Raji (cell line): ENCODE results near the gene CORO2B.

Experiments used
- POLR2A ChIP-seq: IDR thresholded peaks from 2 replicates; pipeline ENCODE4 v1.6.1; 2011; ENCODE audit warnings: low read depth, low read length, control low read depth; ENCODE audit not compliant: insufficient read depth

Gene CORO2B

DNA sequence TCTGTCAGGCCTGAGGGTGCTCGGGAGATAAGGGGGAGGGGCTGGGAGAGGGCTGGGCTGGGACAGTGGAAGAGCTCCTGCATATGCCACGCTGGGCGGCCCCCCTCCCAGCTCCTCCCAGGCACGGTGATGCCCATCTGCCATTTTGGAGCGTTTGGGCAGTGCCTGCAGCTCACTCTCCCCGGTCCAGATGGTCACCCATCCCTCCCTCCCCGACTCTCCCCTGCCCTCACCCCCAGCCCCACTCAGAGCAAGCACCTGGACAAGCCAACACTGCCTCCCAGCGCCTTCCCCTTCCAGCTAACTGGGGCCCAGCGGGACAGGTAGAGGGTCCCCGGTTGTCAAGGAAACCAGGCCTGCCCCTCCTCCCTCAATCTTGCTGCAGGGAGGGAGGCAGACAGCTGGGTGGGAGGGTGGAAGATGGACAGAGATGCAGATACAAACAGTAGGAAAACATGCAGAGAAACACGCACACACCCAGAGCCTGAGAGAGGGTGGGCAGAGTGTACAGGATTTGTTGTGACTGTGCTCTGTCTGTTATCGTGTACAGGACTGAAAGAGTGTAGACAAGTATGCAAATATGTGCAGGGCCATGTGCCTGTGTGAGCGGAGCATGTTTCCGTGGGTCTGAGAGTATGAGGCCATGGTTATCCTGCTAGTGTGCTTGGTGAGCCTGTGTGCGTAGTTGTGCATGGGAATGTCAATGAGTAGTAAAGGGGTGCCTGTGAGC, 17.5 kb upstream of the CORO2B start:
- TF ChIP-seq POLR2A = no peak

DNA sequence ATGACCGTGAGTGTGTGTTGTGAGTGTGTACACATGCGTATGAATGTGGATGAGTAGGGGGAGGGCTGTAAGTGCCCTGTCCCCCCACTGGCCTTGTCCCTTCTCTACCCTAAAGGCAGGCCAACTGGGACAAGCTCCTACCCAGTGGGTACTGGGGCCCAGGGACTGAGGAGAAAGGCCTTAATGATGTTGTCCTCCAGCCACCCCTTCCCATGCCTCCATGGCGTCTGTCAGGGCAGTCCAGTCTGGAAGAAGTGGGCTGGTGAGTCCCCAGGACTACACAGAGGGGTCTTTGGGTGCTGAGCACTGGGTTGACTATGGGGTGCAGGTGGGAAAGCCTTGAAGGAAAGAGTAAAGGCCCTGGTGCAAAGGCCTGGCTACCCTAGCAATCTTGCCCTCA, 16.9 kb upstream of the CORO2B start:
- no peak for TF ChIP-seq POLR2A

DNA sequence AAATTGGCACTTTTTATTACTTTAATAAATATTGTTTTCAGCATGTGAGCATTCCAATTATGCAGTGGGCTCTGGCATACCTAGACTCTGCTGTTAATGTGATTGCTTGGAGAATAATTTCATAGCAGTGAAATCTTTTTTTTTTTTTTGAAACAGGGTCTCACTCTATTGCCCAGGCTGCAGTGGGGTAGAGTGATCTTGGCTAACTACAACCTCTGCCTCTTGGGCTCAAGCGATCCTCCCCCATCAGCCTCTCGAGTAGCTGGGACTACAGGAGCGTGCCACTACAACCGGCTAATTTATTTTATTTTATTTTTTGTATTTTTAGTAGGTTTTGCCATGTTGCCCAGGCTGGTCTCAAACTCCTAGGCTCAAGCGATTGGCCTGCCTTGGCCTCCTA, 14.6 kb upstream of the CORO2B start:
- TF ChIP-seq POLR2A = no peak

DNA sequence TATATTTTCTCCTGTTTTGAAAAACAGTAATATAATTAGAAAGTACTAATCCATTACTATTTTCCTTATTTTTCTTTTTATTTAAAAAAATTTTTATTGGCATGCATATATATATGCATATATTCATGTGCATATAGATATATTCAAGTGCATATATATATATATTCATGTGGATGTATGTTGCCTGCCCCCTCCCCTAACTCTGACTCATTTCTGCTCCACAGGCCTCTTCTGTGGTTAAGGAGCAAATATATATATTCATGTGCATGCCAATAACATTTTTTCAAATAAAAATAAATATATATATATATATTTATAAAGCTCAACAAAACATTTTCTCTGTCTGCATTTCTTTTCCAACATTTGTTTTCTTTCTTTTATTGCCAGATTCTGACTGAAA, 13.6 kb upstream of the CORO2B start:
- no peak for TF ChIP-seq POLR2A

DNA sequence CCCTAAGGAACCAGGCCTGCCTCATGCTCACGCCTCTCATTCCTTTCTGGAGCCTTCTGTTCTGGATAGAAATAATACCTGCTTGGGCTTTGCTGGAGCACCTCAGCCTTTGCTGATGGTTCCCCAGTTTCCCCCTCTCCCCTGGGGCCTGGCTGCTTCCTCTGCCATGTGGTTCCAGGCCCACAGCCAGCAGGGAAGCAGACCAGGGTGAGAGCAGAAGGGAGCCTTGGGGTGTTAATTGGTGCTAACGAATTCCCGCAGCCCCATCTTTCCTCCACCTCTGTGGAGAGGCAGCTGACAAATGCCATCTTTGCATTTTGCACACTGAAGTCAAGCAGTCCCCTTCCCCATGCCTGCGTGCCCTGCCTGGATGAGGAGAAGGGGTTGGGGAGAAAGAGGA, 13.1 kb upstream of the CORO2B start:
- TF ChIP-seq POLR2A = no peak

DNA sequence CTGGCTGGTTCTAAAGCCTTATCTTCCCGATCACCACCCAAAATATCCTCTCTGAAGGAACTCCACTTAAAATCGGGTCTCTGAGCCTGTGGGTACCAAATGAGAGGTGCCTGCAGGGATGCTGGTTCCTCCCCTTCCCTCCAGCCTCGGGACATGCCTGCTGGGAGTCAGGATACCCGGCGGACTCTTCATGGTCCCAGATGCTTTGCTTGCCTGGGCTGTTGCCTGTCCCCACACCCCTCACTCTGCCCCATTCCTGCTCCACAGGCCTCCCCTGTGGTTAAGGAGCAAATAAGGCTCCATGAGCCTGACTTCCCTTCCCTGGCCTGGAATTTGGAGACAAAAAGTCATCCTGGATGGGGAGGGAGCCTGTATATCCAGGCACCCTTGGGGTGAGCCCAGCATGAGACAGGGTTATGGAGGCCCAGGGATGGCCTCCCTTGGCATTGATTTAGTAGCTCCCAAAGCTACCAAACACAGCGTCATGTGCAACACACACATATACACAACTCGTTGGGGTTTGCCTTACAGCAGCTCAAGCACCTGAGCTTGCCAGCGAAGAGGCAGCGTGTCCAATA, 12.3 kb upstream of the CORO2B start:
- TF ChIP-seq POLR2A = no peak

DNA sequence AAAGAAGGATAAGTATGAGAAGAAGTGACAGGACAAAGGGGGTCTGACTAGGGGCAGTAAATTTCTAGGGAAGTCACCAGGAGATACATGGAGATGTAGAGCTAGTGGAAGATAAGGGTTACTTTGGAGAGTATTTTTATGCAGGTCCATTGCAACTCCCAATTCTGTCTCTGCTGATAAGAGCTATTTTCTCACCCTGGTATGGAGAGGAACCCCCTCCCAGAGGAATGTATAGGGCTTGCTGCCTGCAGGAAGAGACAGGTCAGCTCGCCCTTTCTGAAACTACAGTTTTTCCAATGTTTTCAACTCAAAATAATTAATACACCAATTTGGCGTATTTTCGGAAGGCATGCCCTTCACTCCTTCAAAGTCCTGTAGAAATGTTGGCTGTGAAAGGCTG, 11.4 kb upstream of the CORO2B start:
- TF ChIP-seq POLR2A = no peak

DNA sequence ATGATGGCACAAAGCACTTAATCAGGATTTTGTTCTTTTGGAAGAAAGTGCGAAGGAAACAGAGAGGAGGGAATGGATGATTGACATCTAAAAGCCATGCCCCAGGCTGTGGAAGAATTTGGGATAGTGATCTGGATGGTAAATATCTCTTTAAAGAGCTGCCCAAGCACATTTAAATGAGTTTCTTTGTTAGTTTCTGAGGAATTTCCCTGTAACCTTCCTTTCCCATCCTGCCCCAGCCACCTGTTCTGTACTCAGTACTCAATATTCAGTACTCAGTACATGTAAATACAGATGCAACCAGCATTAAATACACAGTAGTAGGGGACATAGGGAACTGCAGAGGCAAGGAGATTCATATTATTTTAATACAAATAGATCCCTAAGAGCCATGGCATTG, 7.8 kb upstream of the CORO2B start:
- TF ChIP-seq POLR2A = no peak

DNA sequence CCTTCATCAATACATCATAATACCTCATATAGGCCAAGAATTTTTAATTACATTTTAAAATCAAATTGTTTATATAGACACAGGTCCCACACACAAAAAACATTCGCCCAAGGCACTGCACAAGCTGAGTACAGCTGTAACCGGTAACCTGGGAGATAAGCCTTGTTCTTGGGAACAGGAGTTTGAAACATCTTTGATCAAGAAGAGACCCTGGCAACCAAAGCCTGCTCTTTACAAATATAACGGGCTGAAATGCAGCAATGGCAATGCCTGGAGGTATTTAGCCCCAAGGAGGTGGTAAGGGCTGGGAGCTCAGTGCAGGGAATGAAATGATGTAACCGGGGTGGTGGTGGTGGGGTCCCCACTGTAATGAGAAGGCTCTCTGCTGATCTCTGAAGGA, 7.2 kb upstream of the CORO2B start:
- no peak for TF ChIP-seq POLR2A

DNA sequence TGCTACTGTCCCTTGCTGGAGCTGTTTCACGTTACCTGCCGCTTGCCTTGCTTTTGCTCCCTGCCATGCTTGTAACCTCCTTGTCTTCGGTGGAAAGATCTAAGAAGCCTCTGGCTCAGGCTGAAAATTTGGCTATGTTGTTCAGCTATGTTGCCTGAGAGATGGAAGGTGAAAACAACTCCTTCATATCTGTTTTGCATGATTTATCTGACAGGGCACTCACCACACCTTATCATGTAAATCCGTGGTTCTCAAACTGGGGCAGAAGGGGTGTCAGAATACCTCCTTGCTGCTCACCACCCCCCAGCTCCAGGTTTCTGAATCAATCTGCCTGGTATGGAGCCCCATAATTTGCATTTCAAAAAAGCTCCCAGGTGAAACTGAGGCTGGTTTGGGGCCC, 6.5 kb upstream of the CORO2B start:
- TF ChIP-seq POLR2A = peak; percentile 28; the same call in 1 of the 2 replicates

DNA sequence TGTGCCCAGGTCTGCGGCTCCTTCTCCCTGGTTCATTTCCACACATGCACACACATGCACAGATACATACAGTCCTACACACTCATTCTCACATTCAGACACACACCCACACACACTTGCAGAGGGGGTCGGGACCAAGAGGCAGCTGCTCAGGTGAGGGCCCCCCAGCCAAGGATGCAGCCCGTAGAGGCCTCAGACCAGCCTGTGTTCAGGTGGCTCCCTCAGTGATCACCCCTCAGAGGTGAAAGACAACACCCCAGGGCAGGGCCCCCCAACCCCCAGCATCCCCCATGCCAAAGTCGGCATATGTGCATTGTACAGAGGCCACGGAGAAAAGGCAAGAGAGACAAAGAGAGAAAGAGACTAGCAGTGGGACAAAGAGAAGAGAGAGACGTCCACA, 5.9 kb upstream of the CORO2B start:
- no peak for TF ChIP-seq POLR2A

DNA sequence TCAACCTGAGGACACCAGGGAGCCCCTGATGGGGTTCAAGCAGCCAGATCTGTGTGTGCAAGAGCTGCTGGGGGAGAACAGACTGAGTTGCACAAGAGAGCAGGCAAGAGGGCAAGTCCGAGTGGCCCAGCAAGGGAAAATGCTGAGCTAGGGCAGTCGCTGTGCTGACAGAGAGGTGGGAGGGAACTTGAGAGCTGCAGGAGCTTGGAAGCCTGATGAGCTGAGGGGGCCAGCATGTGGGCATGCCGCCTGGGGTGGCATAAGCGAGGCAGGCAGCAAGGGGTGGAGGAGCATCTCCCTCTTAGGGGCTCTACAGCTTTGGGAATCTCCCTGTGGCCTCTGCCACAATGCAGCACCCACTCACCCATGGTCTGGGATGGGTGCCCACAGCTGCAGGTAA, 4.7 kb upstream of the CORO2B start:
- TF ChIP-seq POLR2A = no peak

DNA sequence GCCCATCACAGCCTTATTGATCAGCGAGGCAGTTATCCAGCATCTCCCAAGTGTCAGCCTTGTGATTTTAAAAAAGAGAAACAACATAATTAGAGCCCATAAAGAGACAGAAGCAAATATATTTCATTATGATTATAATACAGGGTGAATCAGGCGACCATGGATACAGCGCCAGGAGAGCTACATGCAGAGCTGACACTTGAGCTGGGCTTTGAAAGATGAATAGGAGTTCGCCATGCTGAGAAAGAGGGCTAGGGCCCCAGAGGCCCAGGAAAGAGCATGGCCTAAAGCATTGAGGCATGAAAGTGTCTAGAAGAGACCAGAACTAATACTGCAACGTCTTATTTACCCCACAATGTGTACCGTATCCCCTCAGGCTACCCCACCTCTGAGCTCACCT, 4.2 kb upstream of the CORO2B start:
- no peak for TF ChIP-seq POLR2A

DNA sequence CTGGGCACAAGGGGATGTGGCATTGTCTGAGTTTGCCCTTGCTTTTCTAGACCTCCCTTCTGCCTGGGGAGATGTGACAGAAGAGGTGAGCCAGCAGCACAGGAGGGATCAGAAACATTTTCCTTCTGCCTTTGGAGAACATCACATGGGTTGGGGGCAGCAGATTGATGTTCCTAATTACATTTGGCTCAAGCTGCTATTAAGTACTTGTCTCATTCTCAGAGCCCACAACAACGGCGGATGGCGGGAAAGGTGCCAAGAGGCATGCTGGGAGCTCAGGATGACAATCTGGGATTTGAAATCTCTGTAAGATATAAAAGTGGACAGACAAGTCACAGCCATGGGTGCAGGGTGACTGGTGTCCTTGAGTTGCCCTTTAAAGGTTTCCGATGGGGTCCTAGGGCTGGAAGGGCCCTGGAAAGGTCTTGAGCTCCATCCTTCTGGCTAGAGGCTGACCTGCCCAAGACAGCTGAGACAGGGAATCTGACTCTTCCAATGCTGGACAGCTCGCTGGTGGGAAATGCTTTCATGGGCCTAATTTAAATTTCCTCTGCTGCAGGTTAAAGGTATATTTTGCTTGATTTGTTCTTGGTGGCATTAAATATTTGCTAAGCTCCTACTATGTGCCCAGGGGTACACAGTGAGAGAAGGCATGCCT, 2.4 kb upstream of the CORO2B start:
- TF ChIP-seq POLR2A = no peak

DNA sequence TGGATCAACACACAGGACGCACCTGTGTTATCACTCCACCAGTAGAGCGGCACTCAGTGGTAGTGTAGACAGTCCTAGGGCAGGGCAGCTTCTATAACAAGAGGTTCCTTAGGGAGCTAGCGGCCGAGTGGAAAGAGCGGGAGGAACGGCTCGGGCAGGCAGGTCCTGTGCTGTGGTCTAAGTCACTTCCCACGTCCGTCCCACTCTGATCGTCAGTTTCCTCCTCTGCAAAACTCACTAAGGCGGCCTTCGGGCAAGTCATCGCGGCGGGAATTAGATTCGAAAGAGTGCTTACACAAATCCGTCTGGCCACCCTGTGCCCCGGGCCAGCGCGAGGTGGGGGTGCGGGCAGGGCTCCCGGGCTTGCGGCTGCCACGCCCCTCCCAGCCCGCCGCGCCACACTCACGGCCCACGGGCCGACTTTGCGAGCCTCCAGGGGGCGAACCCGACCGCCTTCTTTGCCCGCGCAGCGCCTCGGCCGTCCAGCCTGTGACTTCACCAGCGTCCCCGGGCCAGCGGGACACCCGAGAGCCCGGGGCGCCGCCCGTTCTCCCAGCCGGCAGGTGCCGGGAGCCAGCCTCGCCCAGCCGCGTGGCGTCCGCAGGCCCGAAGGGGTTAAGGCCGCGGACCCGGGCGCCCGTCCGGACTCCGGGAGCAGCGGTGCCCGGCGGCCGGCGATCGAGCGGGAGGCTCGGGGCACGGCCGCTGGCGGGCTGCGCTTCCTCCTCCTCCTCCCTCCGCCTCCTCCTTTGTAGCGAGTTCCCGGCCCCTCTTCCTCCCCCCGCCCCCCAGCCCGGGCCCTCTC, 416 bp upstream of the CORO2B start:
- no peak for TF ChIP-seq POLR2A

DNA sequence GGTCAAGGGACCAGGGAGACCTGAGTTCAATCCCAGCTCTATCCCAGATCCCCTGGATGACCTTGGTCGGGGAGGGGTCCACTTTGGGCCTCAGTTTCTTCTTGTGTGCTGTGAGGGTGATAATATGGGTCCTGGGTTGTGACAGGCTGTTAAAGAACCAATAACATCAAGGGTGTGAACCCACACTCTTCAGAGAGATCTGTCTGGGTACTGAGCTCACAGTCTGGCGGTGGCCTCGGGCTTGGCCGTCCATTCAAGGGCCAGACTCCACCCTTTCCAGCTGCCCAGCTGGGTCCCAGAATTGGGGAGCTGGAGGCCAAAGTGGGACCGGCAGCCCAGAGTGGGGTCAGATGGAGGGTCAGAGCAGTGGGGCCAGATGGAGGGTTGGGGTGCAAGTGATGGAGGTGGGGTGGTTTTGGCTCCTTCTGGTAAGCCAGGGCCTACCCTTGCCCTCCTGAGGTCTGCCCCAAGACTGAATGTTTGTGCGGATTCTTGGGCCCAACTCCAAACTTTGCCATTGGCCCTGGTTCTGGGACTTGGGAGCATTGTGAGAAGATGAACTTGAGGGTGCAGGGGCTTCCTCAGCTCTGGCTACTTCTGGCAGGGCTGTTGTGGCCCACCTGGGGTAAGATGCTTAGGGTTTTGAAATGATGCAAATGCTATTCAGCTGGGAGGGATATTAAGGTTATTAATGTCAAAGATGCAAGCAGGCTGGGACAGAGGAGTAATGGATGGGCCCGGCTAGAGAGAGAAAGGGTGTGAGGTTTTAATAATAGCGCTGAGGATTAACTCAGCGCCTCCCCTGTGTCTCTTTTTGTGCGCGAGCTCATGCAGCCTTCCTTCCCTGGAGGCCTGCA, 1.5 kb downstream of the CORO2B start:
- TF ChIP-seq POLR2A = no peak

DNA sequence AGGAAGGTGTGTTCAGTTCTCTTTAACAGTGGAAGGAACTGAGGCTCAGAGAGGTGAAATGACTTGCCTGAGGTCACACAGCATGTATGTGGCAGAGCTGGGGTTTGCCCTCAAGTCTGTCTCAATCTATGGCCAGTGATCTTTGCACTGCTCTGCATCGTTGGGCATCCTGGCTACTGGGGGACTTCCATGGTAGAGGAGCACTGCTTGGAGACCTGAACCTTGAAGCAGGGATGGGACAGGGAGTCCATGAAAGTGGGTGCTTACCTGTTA, 2.0 kb downstream of the CORO2B start:
- TF ChIP-seq POLR2A = no peak
